Activated CD4-positive, alpha-beta T cell treated with anti-CD3 and anti-CD28 coated beads, Interleukin-2, Interleukin-4, amounts not matched to agents 100 ng/mL and 50 ng/mL, durations not matched to agents 16 hours and 8 hours (primary cell): ENCODE measurements around the gene RABL2A.
"Not testable (repeated sequence)": the region's sequence is repeated elsewhere in the genome, so short reads cannot be mapped to it uniquely, and the experiment has no call there.

Source experiments
- DNase-seq: peaks from one replicate; pipeline ENCODE4 v3.0.0-alpha.2; 2020; ENCODE audit warnings: low spot score

The RABL2A gene

GRCh38 chr2:113609822-113610221 is 17.2 kb upstream of the RABL2A start:
- DNase-seq, result not testable (repeated sequence)

GRCh38 chr2:113621002-113621401 is 6.1 kb upstream of the RABL2A start:
- not testable (repeated sequence) for DNase-seq

GRCh38 chr2:113625906-113626305 is 1.2 kb upstream of the RABL2A start:
- DNase-seq, result not testable (repeated sequence)

- not testable (repeated sequence) for DNase-seq
Observed at GRCh38 chr2:113632849-113633345, 5.8 kb downstream of the RABL2A start.

GRCh38 chr2:113635358-113635757 is 8.3 kb downstream of the RABL2A start:
- not testable (repeated sequence) for DNase-seq

- DNase-seq, result not testable (repeated sequence)
Observed at GRCh38 chr2:113636226-113636625, 9.2 kb downstream of the RABL2A start.

- not testable (repeated sequence) for DNase-seq
Observed at GRCh38 chr2:113638084-113638483, 11.0 kb downstream of the RABL2A start.

GRCh38 chr2:113646217-113646616 is 19.2 kb downstream of the RABL2A start:
- not testable (repeated sequence) for DNase-seq

GRCh38 chr2:113650834-113651815 is 24.1 kb downstream of the RABL2A start:
- not testable (repeated sequence) for DNase-seq

- DNase-seq, result not testable (repeated sequence)
Observed at GRCh38 chr2:113652599-113652998, 25.5 kb downstream of the RABL2A start.

- DNase-seq, result not testable (repeated sequence)
Observed at GRCh38 chr2:113656031-113656624, 29.1 kb downstream of the RABL2A start.

GRCh38 chr2:113657735-113658134 is 30.7 kb downstream of the RABL2A start:
- DNase-seq, result not testable (repeated sequence)

GRCh38 chr2:113663285-113664060 is 36.4 kb downstream of the RABL2A start:
- DNase-seq, result not testable (repeated sequence)

- not testable (repeated sequence) for DNase-seq
Observed at GRCh38 chr2:113664761-113665533, 37.9 kb downstream of the RABL2A start.

- DNase-seq, result not testable (repeated sequence)
Observed at GRCh38 chr2:113669013-113669412, 41.9 kb downstream of the RABL2A start.

- no peak for DNase-seq
Observed at GRCh38 chr2:113672326-113672932, 45.4 kb downstream of the RABL2A start.

GRCh38 chr2:113675875-113676274 is 48.8 kb downstream of the RABL2A start:
- DNase-seq, result no peak

- DNase-seq, result no peak
Observed at GRCh38 chr2:113676623-113677266, 49.7 kb downstream of the RABL2A start.

GRCh38 chr2:113677330-113677729 is 50.3 kb downstream of the RABL2A start:
- DNase-seq, result no peak

- DNase-seq, result no peak
Observed at GRCh38 chr2:113679457-113679856, 52.4 kb downstream of the RABL2A start.
